ENCODE data around the gene NAALADL2.

- no peak for TF ChIP-seq CTCF (IDR thresholded peaks at IDR 0.05 in 4 of 5, conservative IDR thresholded peaks at IDR 0.05 in 1 of 5)
- no peak for TF ChIP-seq POLR2A (IDR thresholded peaks at IDR 0.05)
Measured at GRCh38 chr3:175428466-175428865, 569.3 kb downstream of the NAALADL2 start.

All from gastrocnemius medialis (tissue), 4 donors.